K562 (cell line): ENCODE results near the gene C21orf58. TPM values are rescaled to one million over a fixed set of nuclear protein-coding genes. Genes with fewer than 3 reads are reported as not detected.

ENCODE experiments used
- BRF2 ChIP-seq: IDR thresholded peaks from 3 replicates; pipeline ENCODE4 v1.6.1; 2011; ENCODE audit warnings: borderline replicate concordance, mild to moderate bottlenecking; ENCODE audit not compliant: insufficient read length, insufficient read depth
- CBX8 ChIP-seq: fragments of 200-600 bp; sonication (generic); IDR thresholded peaks from 2 replicates; pipeline ENCODE4 v1.6.1; 2012; ENCODE audit warnings: borderline replicate concordance, mixed run types, low read depth, mild to moderate bottlenecking, moderate library complexity, mixed read lengths, low read length, control low read depth, inconsistent platforms; ENCODE audit not compliant: poor library complexity, severe bottlenecking; ENCODE audit errors: extremely low read depth
- ELF1 ChIP-seq: fragments of 200-800 bp; sonication (Bioruptor generic); IDR thresholded peaks from 2 replicates; pipeline ENCODE4 v1.6.1; 2016; ENCODE audit warnings: missing genetic modification characterization, missing compliant biosample characterization
- HMGXB4 ChIP-seq: sonication (generic); formaldehyde crosslinking; IDR thresholded peaks from 2 replicates; pipeline ENCODE4 v1.8.1; 2023; ENCODE audit warnings: mild to moderate bottlenecking, missing genetic modification reagents
- MCM3 ChIP-seq: fragments of 450-650 bp; IDR thresholded peaks from 2 replicates; pipeline ENCODE4 v1.6.1; 2016
- MGA ChIP-seq: fragments of 450-650 bp; IDR thresholded peaks from 2 replicates; pipeline ENCODE4 v1.6.1; 2016; ENCODE audit warnings: mild to moderate bottlenecking, moderate library complexity
- POLR2A ChIP-seq: fragments of 450-650 bp; conservative IDR thresholded peaks from 2 replicates; pipeline ENCODE4 v1.6.1; 2016
- YBX1 ChIP-seq: fragments of 450-650 bp; IDR thresholded peaks from 2 replicates; pipeline ENCODE4 v1.7.1; 2016; ENCODE audit warnings: mild to moderate bottlenecking
- ZEB2 ChIP-seq: fragments of 450-650 bp; IDR thresholded peaks from 2 replicates; pipeline ENCODE4 v1.6.1; 2016
- ZNF41 ChIP-seq: fragments of 250-450 bp; sonication (Bioruptor Pico); conservative IDR thresholded peaks from 2 replicates; pipeline ENCODE4 v1.4.0; 2020; ENCODE audit warnings: mild to moderate bottlenecking
- ZNF785 ChIP-seq: fragments of 250-450 bp; sonication (Bioruptor Pico); IDR thresholded peaks from 2 replicates; pipeline ENCODE4 v1.4.0; 2020; ENCODE audit warnings: mild to moderate bottlenecking
- polyA plus RNA-seq, 8 experiments: library from polyadenylated mRNA; depleted of rRNA in 4 of 8; stranded (reverse) in 5 of 8; unstranded in 3 of 8; fragments of >200 nt; fragmentation: Nextera tagmentation in 2 of 8; fragmentation: Illumina TruSeq in 1 of 8; extraction: Ambion mirVana in 2 of 8; extraction: Trizol in 1 of 8; gene quantifications; 2 replicates each; pipeline versions ENCODE4 v1.2.1 to v1.2.3, GENCODE V29; 2011 to 2014; ENCODE audit warnings: inconsistent platforms in 1 of 8, missing spikeins in 1 of 8
- total RNA-seq, 7 experiments: library from RNA; depleted of rRNA in 6 of 7; stranded (reverse); fragments of >200 nt in 6 of 7; fragmentation: Illumina TruSeq in 2 of 7; extraction: Trizol in 2 of 7; gene quantifications; 2 replicates each; pipeline versions ENCODE4 v1.2.1 to v1.2.3, GENCODE V29; 2011 to 2021; ENCODE audit warnings: low replicate concordance in 1 of 7
- TF ChIP-seq, protein P1 (sequence below): fragments of 250-450 bp; sonication (Bioruptor Pico); IDR thresholded peaks from 2 replicates; pipeline ENCODE4 v1.5.1; 2021; ENCODE audit warnings: mild to moderate bottlenecking

C21orf58 gene
- total and polyA plus RNA-seq, 9 of the 15 experiments (the other 6 are each of a cell fraction or from before 2014, with no cell fraction given): 1.2 to 30.5 (median 12.4) TPM

DNA sequence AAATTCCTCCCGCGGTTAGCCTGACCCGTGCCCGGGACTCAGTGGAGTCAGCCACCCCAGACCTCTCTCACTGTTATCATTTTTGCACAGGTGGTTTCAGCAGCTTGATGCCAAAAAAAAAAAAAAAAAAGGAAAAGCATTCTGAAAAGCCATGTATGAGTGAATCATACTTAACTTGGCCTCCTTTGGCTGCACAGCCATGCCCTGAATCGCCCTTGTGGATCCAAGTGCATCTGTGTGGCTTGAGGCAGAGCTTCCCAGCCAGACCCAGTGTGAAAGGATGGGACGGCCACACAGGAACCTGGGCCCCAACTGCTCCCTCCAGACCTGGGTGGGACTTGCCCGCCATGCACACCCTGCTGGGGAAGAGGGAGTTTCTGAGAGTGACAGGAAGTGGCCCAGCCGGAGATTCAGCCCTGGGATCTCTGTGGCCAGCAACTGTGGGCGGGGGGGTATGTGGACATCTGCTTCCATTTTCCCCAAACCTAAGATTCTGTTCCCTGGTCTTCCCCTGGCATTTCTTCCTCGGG, 29.0 kb downstream of the C21orf58 start (continued):
- TF ChIP-seq ZNF41 (CRISPR knock-in tag) (no peak), POLR2A (peak; percentile 46), ZNF785 (CRISPR knock-in tag) (no peak), ZEB2 (peak; percentile 55; the same call in 1 of the 2 replicates), MGA (no peak), CBX8 (no peak), YBX1 (no peak), HMGXB4 (CRISPR knock-in tag) (no peak), BRF2 (no peak), MCM3 (no peak), ELF1 (tag) (no peak)
- TF ChIP-seq, protein P1, sequence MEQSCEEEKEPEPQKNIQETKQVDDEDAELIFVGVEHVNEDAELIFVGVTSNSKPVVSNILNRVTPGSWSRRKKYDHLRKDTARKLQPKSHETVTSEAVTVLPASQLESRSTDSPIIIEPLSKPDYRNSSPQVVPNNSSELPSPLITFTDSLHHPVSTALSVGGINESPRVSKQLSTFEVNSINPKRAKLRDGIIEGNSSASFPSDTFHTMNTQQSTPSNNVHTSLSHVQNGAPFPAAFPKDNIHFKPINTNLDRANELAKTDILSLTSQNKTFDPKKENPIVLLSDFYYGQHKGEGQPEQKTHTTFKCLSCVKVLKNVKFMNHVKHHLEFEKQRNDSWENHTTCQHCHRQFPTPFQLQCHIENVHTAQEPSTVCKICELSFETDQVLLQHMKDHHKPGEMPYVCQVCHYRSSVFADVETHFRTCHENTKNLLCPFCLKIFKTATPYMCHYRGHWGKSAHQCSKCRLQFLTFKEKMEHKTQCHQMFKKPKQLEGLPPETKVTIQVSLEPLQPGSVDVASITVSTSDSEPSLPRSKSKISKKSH (CRISPR knock-in tag): no peak
